GM19372 (cell line): ENCODE data around the gene TERB2.
"Not testable (repeated sequence)": the region's sequence is repeated elsewhere in the genome, so short reads cannot be mapped to it uniquely, and the experiment has no call there.

Experiments
- ATAC-seq: cut with Tn5 transposase; IDR thresholded peaks from one replicate; pipeline ENCODE4 v1.9.1; 2021; ENCODE audit warnings: mild to moderate bottlenecking, low read depth, moderate library complexity; ENCODE audit not compliant: unreplicated experiment

The TERB2 gene

GRCh38 chr15:44956388-44956787, at the start of gene TERB2:
TSS of gene TERB2 (plus strand) at chr15:44956687. CDS start at chr15:44956719, 32 bp downstream.
- ATAC-seq, result no peak

- no peak for ATAC-seq
These were observed 47.1 kb upstream of the TERB2 start for GRCh38 chr15:44909423-44909822.

- no peak for ATAC-seq
These were observed 45.4 kb upstream of the TERB2 start for GRCh38 chr15:44910981-44911625.

- not testable (repeated sequence) for ATAC-seq
These were observed 44.3 kb upstream of the TERB2 start for GRCh38 chr15:44912186-44912585.

- ATAC-seq, result not testable (repeated sequence)
These were observed 43.5 kb upstream of the TERB2 start for GRCh38 chr15:44912974-44913448.

- ATAC-seq, result no peak
These were observed 38.4 kb upstream of the TERB2 start for GRCh38 chr15:44918136-44918535.

- not testable (repeated sequence) for ATAC-seq
These were observed 27.8 kb upstream of the TERB2 start for GRCh38 chr15:44928658-44929057.

- not testable (repeated sequence) for ATAC-seq
These were observed 26.2 kb upstream of the TERB2 start for GRCh38 chr15:44930283-44930682.

GRCh38 chr15:44958302-44958701, 1.8 kb downstream of the TERB2 start:
- not testable (repeated sequence) for ATAC-seq

GRCh38 chr15:44968475-44968874, 12.0 kb downstream of the TERB2 start:
- no peak for ATAC-seq

GRCh38 chr15:44971036-44971435, 14.5 kb downstream of the TERB2 start:
- ATAC-seq, result no peak

GRCh38 chr15:44976183-44976582, 19.7 kb downstream of the TERB2 start:
- not testable (repeated sequence) for ATAC-seq

- not testable (repeated sequence) for ATAC-seq
These were observed 21.3 kb downstream of the TERB2 start for GRCh38 chr15:44977781-44978180.

- not testable (repeated sequence) for ATAC-seq
These were observed 23.3 kb downstream of the TERB2 start for GRCh38 chr15:44979617-44980339.

GRCh38 chr15:44984144-44984543, 27.7 kb downstream of the TERB2 start:
- ATAC-seq, result not testable (repeated sequence)

GRCh38 chr15:44986346-44987055, 30.0 kb downstream of the TERB2 start:
- ATAC-seq, result not testable (repeated sequence)

GRCh38 chr15:44987711-44988110, 31.2 kb downstream of the TERB2 start:
- not testable (repeated sequence) for ATAC-seq

GRCh38 chr15:44988184-44988869, 31.8 kb downstream of the TERB2 start:
- ATAC-seq, result not testable (repeated sequence)

GRCh38 chr15:44988870-44989219, 32.4 kb downstream of the TERB2 start:
- not testable (repeated sequence) for ATAC-seq

GRCh38 chr15:44997632-44998031, 41.1 kb downstream of the TERB2 start:
- ATAC-seq, result not testable (repeated sequence)

- no peak for ATAC-seq
These were observed 42.6 kb downstream of the TERB2 start for GRCh38 chr15:44999105-44999504.
